ENCODE measurements around the gene CCL23.
A peak's percentile ranks its signal among the peaks of the same experiment; 100 is the strongest.
"Not testable (repeated sequence)": the region's sequence is repeated elsewhere in the genome, so short reads cannot be mapped to it uniquely, and the experiment has no call there.

The CCL23 gene

DNA sequence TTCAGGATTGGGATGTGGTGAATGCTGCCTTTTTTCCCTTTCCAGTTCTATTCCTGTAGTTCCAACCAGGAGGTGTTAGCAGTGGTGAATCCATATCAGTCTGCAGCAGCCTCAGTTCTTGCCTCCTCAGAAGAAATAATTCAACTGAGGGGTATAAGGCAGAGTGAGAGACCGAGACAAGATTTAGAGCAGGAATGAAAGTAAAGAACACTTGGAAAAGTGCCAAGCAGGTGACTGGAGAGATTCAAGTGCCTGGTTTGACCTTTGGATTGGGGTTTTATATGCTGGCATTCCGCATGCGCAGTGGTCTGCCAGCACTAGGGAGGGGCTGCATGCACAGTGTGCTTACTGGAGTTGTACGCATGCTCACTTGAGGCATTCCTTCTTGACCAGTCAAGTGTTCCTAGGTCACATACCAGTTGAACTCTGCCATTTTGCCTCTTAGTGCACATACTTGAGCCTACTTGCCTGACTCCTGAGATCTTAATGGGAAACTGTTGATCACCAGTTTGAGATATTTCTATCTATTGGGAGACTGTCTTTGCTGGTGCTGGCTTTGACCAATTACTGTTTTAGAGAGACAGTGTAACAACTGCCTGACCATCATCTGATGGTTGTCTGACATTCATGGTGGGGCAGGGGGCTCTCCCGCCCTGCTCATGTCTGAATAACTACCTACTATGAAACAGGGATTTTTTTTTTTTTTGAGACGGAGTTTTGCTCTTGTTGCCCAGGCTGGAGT lies 15.7 kb downstream of the CCL23 start:
- DNase-seq: no peak

DNA sequence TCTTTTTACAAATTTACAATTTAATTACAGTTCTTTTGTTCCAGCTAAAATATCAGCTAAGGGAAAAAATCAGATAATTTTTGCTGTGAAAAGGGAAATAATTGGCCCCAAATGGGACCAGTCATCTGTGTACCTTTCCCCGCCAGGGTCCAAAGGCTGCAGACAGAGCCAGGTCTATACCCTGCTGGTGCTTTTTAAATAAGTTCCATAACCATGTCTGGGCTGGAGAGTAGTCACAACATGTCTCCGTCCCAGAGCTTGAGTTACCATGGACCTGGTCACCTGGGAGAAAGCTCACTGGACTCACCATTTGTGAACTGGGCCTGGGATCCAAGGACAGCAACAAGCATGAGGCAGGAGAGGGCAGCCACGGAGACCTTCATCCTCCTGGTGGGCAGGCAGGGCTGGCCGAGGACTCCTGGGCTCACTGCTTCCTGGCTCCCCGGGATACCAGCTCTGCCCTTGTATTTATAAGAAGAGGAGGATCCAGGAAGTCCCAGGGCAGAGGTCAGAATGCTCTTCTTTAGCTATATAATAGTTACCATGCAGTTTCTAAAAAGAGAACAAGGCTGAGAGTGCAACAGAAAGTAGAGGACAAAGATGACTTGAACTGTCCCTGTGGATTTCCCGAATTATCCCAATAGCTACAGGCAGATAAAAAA lies 16.5 kb downstream of the CCL23 start, which contains the start of gene CCL15:
TSS of gene CCL15 (minus strand) at position 444 of the 662 bp plus-strand sequence. CDS start at position 383, 61 bp downstream.
- DNase-seq: no peak

DNA sequence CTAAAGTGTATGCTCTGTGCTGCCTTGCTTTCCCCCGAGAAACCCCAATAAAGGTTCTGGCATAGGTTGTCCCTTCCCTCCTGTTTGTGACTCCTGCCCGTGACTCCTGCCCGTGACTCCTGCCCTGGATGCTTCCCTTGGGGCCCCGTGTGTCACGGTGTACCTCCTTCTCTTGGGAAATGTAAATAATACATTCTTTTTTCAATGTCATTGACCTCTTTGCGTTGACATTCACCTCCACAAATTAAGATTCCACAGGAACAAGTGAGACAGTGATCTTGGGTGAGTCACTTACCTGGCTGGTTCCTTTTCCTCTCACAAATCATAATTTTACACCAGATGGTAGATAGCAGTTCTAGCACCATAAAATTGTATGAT lies 17.1 kb downstream of the CCL23 start:
- no peak for DNase-seq

DNA sequence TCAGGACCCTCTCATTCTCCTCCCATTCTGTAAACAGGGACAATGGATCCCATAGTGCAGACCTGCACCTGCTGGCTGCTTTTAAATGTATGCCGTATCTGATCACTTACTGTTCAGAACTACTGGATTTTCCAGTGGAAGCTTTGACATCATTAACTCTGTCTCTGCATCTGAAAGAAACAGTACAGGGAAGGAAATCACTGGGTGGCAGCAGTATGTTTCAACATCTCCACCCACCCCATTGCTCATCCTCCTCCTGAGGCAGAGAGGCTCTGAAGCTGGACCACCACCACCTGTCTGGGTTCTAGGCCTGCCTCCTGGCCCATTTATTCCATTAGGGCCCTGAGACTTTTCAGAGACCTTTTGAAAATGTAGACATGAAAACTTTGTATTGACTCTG lies 19.0 kb downstream of the CCL23 start:
- DNase-seq: no peak

DNA sequence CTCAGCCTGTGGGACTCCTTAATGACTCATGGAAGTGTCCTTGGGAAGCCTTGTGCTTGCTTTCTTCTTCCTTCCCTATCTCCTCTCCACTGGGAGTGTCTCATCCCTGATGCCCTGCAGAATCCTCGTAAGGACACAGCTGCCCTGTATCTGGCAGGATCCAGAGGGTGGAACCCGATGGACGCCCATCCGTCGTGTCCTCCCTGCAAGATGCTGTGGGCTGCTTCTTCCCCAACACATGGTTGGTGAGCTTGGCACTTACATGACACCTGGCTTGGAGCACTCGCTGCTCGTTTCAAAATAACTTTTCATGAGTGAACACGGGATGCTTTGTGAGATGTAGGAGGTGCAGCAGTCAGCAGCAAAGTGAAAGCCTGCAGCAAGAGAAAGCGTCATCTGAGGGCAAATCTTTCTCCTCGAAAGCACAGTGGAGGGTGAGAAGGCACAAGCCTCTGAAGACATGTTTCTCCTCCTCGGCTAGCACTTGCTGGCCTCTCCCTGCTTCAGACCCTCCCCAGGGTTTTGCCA lies 19.7 kb downstream of the CCL23 start:
- DNase-seq: no peak

DNA sequence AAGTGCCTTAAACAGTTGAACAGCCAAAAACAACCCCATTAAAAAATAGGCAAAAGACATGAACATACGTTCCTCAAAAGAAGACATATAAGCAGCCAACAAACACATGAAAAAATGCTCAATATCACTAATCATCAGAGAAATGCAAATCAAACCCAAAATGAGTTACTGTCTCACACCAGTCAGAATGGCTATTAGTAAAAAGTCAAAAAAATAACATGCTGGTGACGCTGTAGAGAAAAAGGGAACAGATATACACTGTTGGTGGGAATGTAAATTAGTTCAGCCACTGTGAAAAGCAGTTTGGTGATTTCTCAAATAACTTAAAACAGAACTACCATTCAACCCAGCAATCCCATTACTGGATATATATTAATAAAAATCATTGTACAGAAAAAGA lies 22.4 kb downstream of the CCL23 start:
- not testable (repeated sequence) for DNase-seq

DNA sequence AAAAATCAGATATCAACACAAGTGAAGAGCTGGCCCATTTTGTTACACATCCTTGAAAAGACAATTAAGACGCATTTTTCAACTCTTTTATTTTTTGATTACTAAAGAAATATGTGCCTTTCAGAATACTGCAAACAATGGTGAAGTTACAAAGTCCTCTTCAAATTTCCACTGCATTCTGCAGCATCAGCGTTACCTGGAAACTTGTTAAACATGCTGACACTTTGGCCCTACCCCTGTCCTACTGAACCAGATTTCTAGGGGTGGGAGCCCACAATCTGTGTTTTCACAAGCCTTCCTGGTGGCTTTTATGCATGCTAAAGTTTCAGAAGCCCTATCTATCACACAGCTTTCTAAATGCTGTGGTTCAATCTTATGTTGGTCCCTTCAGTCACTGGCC lies 26.7 kb downstream of the CCL23 start:
- DNase-seq: no peak

DNA sequence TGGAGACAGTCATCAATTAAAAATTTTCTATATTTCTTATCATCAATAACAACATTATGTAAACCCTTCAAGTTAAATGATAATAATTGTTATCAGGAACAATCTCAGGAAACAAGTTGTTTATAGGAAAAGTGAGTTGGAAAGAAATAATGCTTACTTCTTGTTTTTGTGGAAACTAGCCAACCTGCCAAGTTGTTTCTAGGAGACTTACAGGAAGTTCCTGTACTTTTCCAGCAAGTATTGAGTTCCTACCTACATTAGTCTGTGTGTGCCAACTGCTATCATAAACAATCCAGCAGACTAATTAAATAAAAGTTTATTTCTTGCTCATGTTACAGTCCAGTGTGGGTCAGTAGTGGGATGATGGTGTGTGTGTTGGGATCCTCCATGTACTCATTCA lies 29.6 kb downstream of the CCL23 start:
- DNase-seq: no peak

DNA sequence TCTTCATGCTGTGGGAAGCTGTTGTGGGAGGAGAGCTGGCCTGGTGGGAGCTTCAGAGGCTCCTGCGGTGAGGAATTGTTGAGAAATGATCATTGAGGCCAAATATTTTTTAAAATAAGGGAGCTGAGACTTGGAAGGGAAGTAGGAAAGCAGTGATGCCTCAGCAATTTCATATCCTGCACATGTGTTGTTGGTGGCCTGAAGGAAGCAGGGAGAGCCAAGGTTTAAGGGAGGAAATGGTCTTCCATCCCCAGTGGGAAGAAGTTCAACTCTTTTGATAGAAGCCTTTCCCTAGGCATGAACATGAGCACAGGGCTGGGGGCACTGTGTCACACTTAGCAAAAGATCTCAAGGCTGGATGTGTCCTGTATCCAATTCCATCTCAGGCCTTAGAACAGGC lies 31.1 kb downstream of the CCL23 start, which contains the start of gene CCL14:
TSS of gene CCL14 (minus strand) at position 87 of the 400 bp plus-strand sequence. CDS start at position 7, 80 bp downstream.
- no peak for DNase-seq

DNA sequence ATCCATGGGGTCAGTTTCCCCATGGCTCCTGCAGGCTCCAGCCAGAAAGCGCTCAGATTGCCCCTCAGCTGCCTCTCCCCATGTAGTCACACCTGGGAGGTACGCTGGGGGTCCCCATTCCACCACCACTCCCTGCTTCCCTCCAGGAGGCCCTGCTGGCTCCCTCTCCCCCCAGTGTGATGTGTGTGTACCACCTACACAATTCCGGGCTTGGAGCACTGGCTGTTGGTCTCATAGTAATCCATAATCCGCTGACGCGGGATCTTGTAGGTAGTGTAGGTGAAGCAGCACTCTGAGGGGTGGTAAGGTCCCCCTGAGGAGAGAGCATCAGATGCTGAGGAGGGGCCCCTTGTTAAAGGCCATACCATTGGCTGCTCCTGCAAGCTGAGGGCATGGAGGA lies 33.6 kb downstream of the CCL23 start:
- no peak for DNase-seq

DNA sequence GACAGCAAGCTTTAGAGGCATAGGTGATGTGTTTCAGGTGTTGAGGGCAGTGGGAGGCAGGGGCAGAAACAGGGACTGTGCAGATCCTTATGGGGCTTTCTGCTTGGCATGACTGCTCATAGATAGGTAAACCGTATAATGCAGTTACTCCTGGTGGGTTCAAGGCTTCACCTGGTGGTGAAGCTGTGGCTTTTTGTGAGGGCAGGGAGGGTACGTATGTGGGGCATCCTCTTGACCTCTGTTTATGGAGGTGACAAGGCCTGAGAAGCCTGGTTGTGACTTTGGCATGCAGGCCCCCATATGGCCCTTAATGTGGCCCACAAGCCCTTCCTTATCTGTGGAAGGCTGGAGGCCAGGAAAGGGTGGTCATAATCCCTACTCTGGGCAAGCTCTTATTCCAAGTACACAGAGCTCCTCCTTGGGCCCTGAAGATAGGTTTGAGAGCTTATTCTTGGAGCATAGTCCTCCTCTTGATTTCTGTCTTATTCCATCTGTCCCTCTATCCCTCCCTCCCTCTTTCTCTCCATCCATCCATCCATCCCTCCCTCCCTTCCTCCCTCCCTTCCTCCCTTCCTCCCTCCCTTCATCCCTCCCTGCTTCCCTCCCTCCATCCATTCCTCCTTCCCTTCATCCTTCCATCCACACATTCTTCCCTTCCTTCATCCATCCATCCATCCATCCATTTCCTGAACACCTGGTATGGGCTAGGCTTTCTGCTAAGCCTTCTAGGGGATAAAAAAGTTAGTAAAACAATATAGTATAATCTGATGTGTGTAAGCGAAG lies 35.2 kb downstream of the CCL23 start:
- DNase-seq: no peak

DNA sequence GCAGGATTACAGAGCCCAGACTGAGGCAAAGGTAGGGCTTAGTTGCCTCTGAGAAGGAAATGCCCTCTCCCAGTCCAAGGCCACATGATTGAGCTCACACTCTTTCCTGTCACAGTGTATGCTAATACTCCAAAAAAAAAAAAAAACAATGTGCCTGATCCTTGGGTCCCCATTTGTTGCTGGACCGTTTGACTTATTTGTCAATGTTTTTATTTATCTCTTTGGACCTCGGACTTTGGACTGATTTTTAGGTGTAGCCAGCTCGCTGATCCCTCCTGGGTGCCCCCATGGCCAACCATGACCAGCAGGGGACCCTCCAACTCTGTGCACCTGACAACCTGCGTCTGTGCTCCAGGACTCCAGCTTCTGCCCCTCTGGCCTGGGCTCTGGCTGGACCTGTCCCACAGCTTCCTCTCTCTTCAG lies 35.9 kb downstream of the CCL23 start:
- DNase-seq: peak in 1 of 2 donors; percentile 5

DNA sequence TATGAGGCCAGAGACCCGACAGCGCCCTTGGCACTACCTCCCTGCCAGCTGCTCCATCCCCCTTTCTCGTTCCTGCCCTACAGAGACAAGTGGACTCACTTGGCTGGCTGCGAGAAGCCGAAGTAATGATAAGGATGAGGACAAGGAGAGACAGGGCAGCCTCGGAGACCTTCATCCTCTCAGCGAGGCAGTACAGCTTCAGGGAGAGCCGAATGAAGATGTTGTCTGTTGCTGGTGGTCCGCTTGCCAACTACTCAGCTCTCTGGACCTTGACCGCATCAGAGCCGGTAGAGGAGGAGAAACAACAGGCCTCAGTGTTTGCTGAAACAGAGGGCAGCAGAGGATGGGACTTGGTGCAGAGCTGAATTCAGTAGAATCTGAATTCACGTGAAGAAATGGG lies 36.5 kb downstream of the CCL23 start, which contains the start of gene CCL16:
TSS of gene CCL16 (minus strand) at position 252 of the 400 bp plus-strand sequence. CDS start at position 175, 77 bp downstream.
- DNase-seq: no peak

DNA sequence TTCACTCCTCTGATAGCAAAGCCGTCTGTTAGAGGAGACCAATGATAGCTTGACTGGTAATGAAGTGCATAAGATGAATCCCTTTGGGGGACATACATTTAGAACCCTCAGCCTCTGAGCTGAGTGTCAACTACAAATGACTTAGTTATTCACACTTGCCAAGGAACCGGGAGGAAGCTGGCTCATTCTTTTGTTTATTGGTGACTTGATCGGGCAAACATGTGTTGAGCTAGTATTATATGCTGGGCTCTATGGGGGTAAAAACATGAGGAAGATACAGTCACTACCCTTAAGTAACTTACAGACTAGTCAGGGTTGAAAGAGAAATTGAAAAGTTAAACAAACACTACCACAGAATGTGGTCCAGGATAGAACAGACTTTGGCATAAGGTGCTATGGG lies 39.4 kb downstream of the CCL23 start:
- no peak for DNase-seq

DNA sequence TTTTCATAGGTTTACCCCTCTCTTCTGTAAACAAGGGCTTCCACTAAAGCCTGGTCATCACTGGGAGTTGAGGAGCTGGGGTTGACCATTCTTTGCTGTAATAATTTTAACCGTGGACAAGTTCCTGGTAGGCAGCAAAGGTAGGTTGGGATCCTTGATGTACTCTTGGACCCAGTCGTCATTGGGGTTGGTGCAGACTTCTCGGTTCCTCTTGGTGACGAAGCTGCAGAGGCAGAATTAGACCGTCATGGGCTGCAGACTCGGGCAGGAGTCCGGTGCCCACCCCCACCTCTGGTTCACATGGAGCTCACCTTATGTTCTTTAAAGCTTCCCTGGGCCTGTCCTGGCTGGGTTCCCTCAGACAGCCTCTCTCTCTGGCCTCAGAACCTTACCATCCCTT lies 40.3 kb downstream of the CCL23 start:
- no peak for DNase-seq

DNA sequence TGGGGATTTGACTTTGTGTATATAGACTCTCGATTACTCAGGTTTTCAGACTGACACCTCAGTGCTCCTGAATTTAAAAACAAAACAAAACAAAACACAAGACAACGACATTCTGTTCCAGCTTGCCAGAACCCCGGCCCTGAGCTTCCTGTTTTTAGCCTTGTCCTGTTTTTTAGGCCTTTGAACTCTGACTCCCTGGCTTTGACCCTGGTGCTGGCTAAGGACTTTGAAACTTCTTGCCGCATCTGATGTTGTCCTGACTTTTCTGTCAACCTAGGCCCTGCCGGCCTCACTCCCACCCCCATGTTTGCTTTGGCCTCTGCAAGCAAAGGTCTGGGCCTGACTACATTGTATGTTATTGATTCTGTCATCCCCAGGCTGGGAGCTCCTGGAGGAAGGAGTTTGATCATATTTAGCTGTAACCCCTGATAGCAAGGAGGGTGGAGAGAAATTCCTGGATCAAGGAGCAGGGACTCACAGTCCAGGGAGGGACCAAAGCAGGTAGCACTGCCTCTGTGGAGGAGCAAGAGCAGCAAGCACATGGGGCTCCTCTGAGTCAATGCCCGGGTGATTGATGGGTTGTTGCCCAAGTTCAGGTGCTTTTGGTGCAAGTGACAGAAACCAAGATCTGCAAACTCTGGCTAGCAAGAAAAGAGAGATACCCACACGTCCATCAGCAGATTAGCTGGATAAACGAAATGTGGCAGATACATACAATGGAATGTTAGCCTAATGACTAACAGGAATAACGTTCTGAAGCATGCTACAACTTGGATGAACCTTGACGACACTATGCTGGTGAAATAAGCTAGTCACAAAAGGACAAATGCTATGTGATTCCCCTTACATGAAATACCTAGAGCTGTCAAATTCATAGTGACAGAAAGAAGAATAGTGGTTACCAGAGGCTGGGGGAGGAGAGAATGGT lies 44.2 kb downstream of the CCL23 start:
- DNase-seq: no peak

DNA sequence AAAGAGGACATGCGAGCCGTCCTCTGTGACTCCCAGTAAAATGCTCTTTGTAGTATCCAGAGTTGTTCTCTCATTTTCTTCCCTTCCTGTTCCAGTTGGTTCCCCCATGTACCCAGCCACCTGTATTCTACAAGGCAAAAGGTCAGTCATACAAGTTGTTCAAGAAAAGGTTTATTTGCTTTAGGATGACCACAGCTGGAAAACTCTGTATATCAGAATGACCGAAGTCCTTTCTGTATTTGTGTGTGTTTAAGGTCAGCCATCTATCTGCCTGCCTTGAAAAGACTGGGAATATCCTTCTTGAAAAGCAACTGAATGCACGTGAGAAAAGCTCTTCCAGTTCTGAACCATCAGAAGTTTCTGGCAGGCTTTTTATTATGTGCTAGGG lies 44.8 kb downstream of the CCL23 start:
- DNase-seq: no peak

DNA sequence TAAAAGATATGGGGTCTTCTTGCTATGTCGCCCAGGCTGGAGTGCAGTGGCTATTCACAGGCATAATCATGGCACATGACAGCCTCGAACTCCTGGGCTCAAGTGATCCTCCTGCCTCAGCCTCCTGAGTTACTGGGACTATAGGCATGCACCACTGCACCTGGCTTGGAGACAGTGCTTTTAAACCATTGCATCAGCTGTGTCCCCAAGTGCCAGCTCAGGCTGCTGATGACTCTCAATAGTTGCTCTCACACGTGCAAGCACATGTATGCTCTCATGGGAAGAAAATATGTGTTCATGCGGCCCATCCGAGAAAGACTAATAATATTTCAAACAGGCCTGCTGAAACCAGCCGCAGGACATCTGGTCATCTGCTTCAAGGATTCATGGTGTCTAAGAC lies 45.2 kb downstream of the CCL23 start:
- DNase-seq: no peak

DNA sequence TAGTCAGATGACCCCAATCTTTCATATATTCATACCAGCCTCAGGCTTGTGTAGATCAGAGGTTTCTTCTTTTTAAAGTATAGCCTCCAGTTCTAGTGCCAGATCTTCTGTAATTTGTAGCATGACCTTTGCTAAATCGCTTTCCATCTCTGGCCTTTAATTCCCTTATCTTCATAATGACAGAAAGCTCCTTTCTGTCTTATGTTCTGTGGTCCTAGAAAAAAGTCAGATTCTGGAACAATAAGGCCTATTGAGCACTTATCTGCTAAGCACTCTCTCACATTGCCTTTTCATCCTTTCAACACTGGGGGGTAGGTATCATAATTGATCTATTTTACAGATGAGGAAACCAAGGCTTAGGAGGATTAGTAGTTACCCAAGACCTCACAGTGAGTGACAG lies 45.7 kb downstream of the CCL23 start:
- no peak for DNase-seq

DNA sequence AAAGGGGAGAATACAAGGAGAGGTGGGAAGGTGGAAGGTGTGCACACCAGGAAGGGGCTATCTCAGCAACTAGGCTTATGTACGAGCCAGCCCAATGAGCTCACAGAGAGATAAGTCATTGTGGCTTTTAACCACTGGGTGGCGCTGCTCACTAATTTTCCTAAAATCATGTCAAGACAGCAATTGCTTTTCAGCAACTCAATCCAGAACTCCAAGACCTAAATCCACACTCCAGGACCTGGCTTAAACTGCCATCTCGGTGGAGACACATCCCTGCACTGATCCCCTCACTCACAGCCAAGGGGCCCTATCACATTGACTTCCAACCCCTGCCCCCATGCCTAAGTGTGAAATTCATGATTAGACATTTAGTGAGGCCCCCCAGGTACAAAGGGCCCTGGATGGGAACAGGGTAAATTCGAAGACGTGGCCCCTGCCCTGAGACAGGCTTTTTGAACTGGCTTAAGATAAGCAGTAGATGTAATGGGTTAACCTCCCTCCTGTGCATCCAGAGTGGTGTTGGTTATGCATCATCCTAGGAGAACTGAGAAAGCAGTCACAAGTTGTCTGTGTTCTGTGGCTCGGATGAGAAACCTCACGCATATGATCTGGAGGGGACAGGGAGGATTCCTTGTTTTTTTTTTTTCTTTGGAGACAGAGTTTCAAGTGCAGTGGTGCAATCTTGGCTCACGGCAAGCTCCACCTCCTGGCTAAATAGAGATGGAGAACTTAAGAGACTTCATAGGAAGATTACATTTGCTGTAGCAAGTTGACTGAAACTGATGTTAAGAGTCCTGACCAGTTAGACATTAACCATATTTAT lies 48.0 kb downstream of the CCL23 start:
- peak; percentile 71 to 78 for DNase-seq

DNA sequence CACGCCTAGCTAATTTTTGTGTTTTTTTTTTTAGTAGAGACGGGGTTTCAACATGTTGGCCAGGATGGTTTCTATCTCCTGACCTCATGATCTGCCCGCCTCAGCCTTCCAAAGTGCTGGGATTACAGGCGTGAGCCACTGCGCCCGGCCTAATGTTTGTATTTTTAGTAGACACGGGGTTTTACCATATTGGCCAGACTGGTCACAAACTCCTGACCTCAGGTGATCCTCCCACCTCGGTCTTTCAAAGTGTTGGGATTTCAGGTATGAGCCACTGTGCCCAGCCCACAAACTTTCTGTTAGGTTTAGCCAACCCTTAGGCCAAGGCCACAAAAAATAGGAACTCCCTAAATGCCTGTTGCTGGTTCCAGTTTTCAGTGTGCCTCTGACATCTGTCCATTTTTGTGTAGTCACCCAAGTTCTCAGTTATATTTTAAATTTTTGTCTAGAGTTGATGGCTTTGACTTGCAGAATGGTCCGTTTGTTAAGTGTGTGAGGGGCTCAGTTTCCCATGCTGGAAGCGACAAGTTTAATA lies 49.2 kb downstream of the CCL23 start:
- DNase-seq: no peak
